ENCODE measurements around the gene HLA-E.

DNA sequence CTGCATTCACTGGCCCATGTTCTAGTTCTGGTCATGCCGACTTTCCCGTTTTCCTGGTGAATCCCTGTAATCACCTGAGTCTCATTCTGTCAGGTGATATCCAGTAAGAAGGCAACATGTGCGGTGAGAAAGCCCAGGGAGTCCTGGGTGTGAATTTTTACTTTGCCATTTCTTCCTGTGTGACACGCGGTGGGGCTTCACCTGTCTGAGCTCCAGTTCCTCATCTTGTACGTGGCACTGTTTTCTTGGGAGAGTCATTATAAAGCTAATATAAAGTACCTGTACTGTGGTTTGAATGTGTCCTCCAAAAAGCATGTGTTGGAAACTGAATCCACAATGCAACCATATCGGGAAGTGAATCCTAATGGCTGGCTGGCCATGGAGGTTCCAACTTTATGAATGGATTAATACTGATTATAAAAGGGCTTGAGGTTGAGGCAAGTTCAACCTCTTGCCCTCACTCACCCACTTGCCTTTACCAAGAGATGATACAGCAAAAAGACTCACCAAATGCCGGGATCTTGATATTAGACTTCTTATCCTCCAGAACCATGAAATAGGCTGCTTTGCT is 5.1 kb downstream of the HLA-E start:
- TF ChIP-seq CTCF (conservative IDR thresholded peaks at IDR 0.05; ENCODE audit: low read depth in 2 of 2) = no peak
- TF ChIP-seq POLR2AphosphoS5 (IDR thresholded peaks at IDR 0.05; ENCODE audit: low read depth) = no peak
- no peak for TF ChIP-seq EZH2 (IDR thresholded peaks at IDR 0.05; ENCODE audit: low read depth, unreplicated experiment)
